D721Med (cell line): ENCODE data around the gene PTPRQ.
A peak's percentile ranks its signal among the peaks of the same experiment; 100 is the strongest.

ENCODE experiments used
- DNase-seq: peaks from one replicate; pipeline ENCODE4 v3.0.0; 2011; ENCODE audit warnings: low spot score; ENCODE audit not compliant: insufficient read length
- FAIRE-seq: peaks from 2 replicates; lab custom pipeline; 2011; peaks lifted over from hg19 to GRCh38; lab: Jason Lieb, UNC
- TF ChIP-seq, protein P1 (sequence below): IDR thresholded peaks from 2 replicates; pipeline ENCODE4 v1.5.1; 2012; ENCODE audit warnings: mild to moderate bottlenecking, control low read depth; ENCODE audit not compliant: insufficient read depth; ENCODE audit errors: missing control alignments

PTPRQ gene

DNA sequence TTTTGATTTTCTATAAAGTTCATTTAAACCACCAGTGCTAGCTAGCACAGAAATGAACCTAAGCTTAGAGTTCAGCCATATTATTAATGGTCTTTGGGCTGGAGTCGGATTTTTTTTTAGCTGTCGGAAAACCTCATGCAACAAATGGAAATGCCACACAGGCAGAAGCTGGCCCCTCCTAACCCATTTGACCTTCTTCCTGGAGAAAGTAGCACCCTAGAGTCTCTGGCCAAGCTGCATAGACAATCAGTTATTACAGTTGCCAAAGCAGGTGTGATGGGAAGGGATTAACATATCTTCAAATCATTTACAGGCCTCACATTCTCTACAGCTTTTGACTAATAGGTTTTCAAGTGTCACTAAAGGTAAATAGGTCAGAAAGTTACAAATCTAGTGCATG, 49.4 kb downstream of the PTPRQ start:
- no peak for FAIRE-seq
- DNase-seq = no peak
- TF ChIP-seq, protein P1, sequence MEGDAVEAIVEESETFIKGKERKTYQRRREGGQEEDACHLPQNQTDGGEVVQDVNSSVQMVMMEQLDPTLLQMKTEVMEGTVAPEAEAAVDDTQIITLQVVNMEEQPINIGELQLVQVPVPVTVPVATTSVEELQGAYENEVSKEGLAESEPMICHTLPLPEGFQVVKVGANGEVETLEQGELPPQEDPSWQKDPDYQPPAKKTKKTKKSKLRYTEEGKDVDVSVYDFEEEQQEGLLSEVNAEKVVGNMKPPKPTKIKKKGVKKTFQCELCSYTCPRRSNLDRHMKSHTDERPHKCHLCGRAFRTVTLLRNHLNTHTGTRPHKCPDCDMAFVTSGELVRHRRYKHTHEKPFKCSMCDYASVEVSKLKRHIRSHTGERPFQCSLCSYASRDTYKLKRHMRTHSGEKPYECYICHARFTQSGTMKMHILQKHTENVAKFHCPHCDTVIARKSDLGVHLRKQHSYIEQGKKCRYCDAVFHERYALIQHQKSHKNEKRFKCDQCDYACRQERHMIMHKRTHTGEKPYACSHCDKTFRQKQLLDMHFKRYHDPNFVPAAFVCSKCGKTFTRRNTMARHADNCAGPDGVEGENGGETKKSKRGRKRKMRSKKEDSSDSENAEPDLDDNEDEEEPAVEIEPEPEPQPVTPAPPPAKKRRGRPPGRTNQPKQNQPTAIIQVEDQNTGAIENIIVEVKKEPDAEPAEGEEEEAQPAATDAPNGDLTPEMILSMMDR = no peak

DNA sequence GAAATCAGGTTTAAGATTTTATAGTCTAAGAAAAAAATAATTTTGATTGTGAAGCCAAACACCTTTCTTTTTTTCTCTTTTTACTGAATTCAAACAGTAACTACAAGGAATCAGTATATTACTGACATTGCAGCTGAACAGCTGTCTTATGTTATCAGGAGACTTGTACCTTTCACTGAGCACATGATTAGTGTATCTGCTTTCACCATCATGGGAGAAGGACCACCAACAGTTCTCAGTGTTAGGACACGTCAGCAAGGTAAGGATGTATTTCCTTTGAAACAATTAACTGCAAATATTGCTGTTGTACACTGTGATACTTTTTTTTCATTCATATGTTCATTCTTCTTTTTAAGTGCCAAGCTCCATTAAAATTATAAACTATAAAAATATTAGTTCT, 50.8 kb downstream of the PTPRQ start:
- TF ChIP-seq, protein P1 = no peak
- FAIRE-seq = no peak
- no peak for DNase-seq

DNA sequence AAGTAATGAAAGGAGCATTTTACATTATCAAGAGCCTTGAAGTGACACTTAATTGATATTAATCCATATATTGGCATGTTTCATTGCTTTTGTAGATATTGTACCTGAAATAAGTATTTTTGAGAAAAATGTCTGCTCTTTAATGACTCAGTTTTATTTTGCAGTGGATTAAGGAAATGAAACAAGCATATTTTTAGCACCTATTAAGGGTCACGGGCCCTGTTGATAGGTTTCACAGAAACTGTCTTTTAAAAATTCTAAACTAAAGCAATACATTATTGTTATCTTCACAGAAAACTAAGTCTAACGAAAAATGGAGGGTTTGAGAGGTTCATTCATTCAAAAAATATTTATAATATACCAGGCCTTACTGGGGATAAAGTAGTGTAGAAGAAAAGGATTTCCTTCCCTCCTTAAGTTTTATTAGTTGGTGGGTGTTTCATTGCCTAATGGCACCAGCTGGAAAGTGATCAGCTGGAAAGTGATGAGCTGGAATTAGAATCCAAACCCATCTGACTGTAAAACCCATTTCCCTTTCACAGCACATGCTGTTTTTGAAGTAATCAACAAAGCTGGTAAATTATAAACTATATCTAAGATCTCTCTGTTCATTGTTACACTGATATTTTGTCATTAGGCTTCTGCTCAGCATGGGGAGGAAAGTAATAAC, 54.2 kb downstream of the PTPRQ start:
- TF ChIP-seq, protein P1 = no peak
- no peak for FAIRE-seq
- DNase-seq = no peak

DNA sequence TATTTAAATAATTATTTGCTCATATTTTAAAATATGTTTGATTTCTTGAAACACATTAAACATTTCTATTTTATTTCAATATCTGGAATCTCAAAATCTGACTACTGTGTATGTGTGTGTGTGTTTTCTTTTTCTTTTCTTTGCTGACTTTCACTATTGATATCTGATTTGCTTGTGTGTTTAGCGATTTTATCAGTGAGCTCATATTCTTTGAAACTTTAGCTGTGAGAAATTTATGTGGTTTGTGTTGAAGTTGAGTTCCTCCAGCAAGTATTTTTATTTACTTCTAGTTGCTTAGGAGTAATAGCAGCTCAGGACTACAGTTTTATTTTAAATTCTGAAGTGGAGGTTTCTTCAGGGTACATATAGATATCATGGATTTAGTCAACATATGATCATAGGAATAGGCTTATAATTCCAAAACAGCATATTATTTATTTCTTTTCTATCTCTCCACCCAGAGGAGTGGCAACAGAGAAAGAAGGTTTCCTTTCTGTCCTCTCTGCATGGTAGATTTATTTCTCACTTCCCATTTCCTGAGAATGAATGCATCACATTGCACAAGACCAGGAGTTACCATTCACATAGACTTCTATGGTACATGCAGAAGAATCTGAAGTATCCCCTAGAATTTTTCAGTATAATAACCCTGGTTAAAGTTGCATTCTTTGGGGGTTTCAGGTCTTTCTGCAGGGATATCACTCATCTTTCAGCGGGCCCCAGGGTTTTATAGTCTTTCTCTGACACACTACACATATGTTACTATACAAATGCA, 60.5 kb downstream of the PTPRQ start:
- FAIRE-seq = peak; percentile 16
- DNase-seq = no peak
- TF ChIP-seq, protein P1 = no peak

DNA sequence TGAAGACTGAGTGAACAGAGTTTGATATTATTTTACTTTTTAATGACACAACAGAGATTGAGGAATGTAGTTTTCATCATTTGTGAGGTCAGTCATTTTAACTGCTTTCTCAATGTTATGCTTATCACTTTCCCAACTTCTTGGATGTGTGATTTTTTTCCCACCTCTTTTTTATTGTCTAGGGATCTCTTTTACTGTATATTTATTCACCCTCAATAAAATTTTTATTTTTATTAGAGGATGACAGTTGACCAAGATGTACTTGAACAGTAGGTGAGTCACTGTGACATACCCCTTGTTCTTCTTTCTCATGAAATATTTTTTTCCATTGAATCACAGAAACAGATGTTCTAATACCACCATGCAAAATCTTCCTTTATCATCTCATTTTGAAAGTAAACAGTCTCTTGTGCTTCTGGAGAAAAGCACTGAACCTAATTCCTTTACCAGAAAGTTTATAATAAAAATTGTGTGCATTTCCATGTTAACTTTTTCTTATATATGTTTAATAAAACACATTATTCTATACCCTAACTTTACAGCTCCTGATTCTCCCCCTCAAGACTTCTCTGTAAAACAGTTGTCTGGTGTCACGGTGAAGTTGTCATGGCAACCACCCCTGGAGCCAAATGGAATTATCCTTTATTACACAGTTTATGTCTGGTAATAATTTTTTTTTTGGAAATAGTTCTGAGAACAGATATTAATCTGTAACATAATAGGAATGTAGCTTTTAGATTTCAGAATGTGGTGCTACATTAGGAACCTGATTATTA, 65.9 kb downstream of the PTPRQ start:
- FAIRE-seq (no peak), DNase-seq (no peak)
- TF ChIP-seq, protein P1 = no peak

DNA sequence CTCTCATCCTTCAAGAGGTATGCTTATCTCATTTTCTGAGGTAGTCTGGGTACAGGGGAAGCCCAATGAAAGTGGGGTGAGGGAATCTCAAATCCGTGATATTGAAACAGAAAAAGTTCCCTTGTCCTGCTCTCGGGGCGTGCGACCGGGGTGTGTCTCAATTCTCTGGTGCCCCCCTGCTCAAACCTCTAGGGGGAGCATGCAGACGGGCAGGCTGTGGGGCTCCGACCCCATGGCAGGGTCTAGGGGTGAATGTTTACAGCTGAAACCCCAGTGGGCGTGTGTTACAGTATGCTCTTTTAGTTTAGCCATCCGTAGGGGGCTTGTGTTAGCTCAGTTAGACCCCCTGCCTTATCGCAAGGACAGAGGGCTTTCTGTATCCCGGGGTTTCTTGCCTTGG, 68.7 kb downstream of the PTPRQ start:
- FAIRE-seq = no peak
- TF ChIP-seq, protein P1 = no peak
- no peak for DNase-seq
